GM19438 (cell line): Measurements from ENCODE around the gene SLC16A8.

Source experiments
- ATAC-seq: cut with Tn5 transposase; IDR thresholded peaks from one replicate; pipeline ENCODE4 v1.9.1; 2021; ENCODE audit warnings: low read depth; ENCODE audit not compliant: unreplicated experiment

Gene SLC16A8

GRCh38 chr22:38032681-38033521 lies 51.1 kb downstream of the SLC16A8 start:
- no peak for ATAC-seq

- no peak for ATAC-seq
Measured at GRCh38 chr22:38031491-38031890, 52.5 kb downstream of the SLC16A8 start.

GRCh38 chr22:38030311-38031133 lies 53.5 kb downstream of the SLC16A8 start:
- no peak for ATAC-seq

- ATAC-seq: no peak
Measured at GRCh38 chr22:38029901-38030300, 54.1 kb downstream of the SLC16A8 start.

GRCh38 chr22:38029370-38029769 lies 54.6 kb downstream of the SLC16A8 start:
- no peak for ATAC-seq

GRCh38 chr22:38028344-38029130 lies 55.4 kb downstream of the SLC16A8 start:
- no peak for ATAC-seq
